ENCODE measurements around the gene SUPT6H. TPM values are rescaled to one million over a fixed set of nuclear protein-coding genes. Genes with fewer than 3 reads are reported as not detected.

SUPT6H gene
- total RNA-seq, 1 donor from 2014 or later = 29.9 TPM

- H3K27ac ChIP-seq = no peak within 1 kb of the TSS
- no peak within 1 kb of the TSS for H3K4me3 Mint-ChIP-seq
- TF ChIP-seq EZH2 (IDR thresholded peaks at IDR 0.05) = no peak
- no peak for TF ChIP-seq CTCF (IDR thresholded peaks at IDR 0.05)
These were observed 48.0 kb upstream of the SUPT6H start, which contains the start of gene RSKR for GRCh38 chr17:28613931-28614381. Gene RSKR (minus strand): TSS chr17:28614185. CDS start chr17:28614161, 24 bp downstream.

GRCh38 chr17:28615260-28615940 is 46.6 kb upstream of the SUPT6H start:
- Histone ChIP-seq H3K27me3 (no peaks in the 10 kb centered on the region), H3K4me2 (no peak overlapping the region), H4K20me1 (ENCODE audit: low read depth) (no peaks in the 10 kb centered on the region), H3K36me3 (peaks cover 25% of the 10 kb centered on the region), H3K4me3 (no peak overlapping the region), H3K9ac (no peak overlapping the region), H3K9me3 (ENCODE audit: low read depth) (no peaks in the 10 kb centered on the region), H3K4me1 (no peaks in the 10 kb centered on the region), H3K27ac (no peak overlapping the region), H3K79me2 (ENCODE audit: low read depth) (no peaks in the 10 kb centered on the region), H2AFZ (replicated peaks) (no peak overlapping the region), H3F3A (ENCODE audit: low read depth) (peaks cover 13% of the 10 kb centered on the region)
- DNase-seq (ENCODE audit: low spot score) = no peak
- no peak for TF ChIP-seq EZH2 (IDR thresholded peaks at IDR 0.05)
- TF ChIP-seq EZH2phosphoT487 (IDR thresholded peaks at IDR 0.05) = no peak
- TF ChIP-seq CTCF (IDR thresholded peaks at IDR 0.05) = no peak
- Mint-ChIP-seq H3K27ac (no peak overlapping the region), H3K27me3 (ENCODE audit: insufficient read depth, low read depth) (peaks cover 7% of the 10 kb centered on the region), H3K36me3 (peaks cover 30% of the 10 kb centered on the region), H3K4me1 (peaks cover 5% of the 10 kb centered on the region), H3K4me3 (no peak overlapping the region), H3K9me3 (no peaks in the 10 kb centered on the region)

More at GRCh38 chr17:28613931-28614381, 48.0 kb upstream of the SUPT6H start, which contains the start of gene RSKR:
- no peaks in the 10 kb centered on the region for H3K27me3 ChIP-seq
- no peak for DNase-seq (ENCODE audit: low spot score)
- Mint-ChIP-seq H3K27me3 (ENCODE audit: insufficient read depth, low read depth) (peaks cover 5% of the 10 kb centered on the region), H3K27ac (peak within 1 kb of the TSS; percentile 19), H3K9me3 (no peaks in the 10 kb centered on the region), H3K36me3 (peaks cover 24% of the 10 kb centered on the region), H3K4me1 (peaks cover 5% of the 10 kb centered on the region)
- no peaks in the 10 kb centered on the region for H3K79me2 ChIP-seq (ENCODE audit: low read depth)
- H4K20me1 ChIP-seq (ENCODE audit: low read depth) = no peaks in the 10 kb centered on the region
- no peaks in the 10 kb centered on the region for H3K9me3 ChIP-seq (ENCODE audit: low read depth)
- H3K4me2 ChIP-seq = no peak within 1 kb of the TSS
- peaks cover 13% of the 10 kb centered on the region for H3F3A ChIP-seq (ENCODE audit: low read depth)
- H3K9ac ChIP-seq = no peak within 1 kb of the TSS
- H3K36me3 ChIP-seq = peaks cover 25% of the 10 kb centered on the region
- H3K4me3 ChIP-seq = no peak within 1 kb of the TSS
- H2AFZ ChIP-seq (replicated peaks) = no peak within 1 kb of the TSS
- no peaks in the 10 kb centered on the region for H3K4me1 ChIP-seq

- H3K79me2 ChIP-seq (ENCODE audit: low read depth) = no peaks in the 10 kb centered on the region
- H3K36me3 ChIP-seq = peaks cover 25% of the 10 kb centered on the region
- Mint-ChIP-seq H3K27ac (no peak overlapping the region), H3K36me3 (peaks cover 29% of the 10 kb centered on the region), H3K27me3 (ENCODE audit: insufficient read depth, low read depth) (peaks cover 7% of the 10 kb centered on the region), H3K9me3 (no peaks in the 10 kb centered on the region), H3K4me3 (no peak overlapping the region), H3K4me1 (peaks cover 5% of the 10 kb centered on the region)
- no peak overlapping the region for H3K4me2 ChIP-seq
- DNase-seq (ENCODE audit: low spot score) = no peak
- H3K9me3 ChIP-seq (ENCODE audit: low read depth) = no peaks in the 10 kb centered on the region
- no peak overlapping the region for H3K9ac ChIP-seq
- no peak overlapping the region for H2AFZ ChIP-seq (replicated peaks)
- H3F3A ChIP-seq (ENCODE audit: low read depth) = peaks cover 13% of the 10 kb centered on the region
- peaks cover 3% of the 10 kb centered on the region for H4K20me1 ChIP-seq (ENCODE audit: low read depth)
- H3K27me3 ChIP-seq = no peaks in the 10 kb centered on the region
- no peaks in the 10 kb centered on the region for H3K4me1 ChIP-seq
- no peak for TF ChIP-seq EZH2phosphoT487 (IDR thresholded peaks at IDR 0.05)
- no peak for TF ChIP-seq CTCF (IDR thresholded peaks at IDR 0.05)
- TF ChIP-seq EZH2 (IDR thresholded peaks at IDR 0.05) = no peak
- H3K27ac ChIP-seq = no peak overlapping the region
- H3K4me3 ChIP-seq = no peak overlapping the region
These were observed 45.7 kb upstream of the SUPT6H start for GRCh38 chr17:28616281-28616680.

Data from neural progenitor cell (in vitro differentiated cells).